ENCODE data around the gene EXOC2. TPM values are rescaled to one million over a fixed set of nuclear protein-coding genes. Genes with fewer than 3 reads are reported as not detected.
"Not testable (repeated sequence)": the region's sequence is repeated elsewhere in the genome, so short reads cannot be mapped to it uniquely, and the experiment has no call there.

The EXOC2 gene
- total RNA-seq, 2 experiments from 2014 or later, result 34.5 to 34.9 TPM

DNA sequence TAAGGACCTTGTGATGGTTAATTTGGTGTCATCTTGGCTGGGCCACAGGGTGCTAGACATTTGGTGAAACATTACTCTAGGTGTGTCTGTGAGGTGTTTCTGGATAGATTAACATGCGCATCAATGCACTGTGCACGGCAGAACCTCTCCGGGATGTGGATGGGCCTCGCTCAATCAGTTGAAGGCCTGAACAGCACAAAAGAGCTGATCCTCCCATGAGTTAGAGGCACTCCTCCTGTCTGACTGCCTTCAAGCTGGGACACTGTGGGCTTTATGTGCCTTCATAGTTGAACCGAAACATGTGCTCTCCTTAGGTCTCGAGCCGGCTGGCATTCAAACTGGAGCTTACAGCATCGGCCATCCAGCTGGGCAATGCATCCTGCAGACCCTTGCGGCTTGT is 124.9 kb downstream of the EXOC2 start:
- no peak overlapping the region for H3K4me3 Mint-ChIP-seq
- H3K27me3 Mint-ChIP-seq (ENCODE audit: low read depth), result no peaks in the 10 kb centered on the region
- peaks cover 36% of the 10 kb centered on the region for H3K36me3 Mint-ChIP-seq (ENCODE audit: low read depth)
- CTCF ChIA-PET, result interaction anchor here (1.6 kb wide), 1 partner anchor 10 kb away, joined by 8 read pairs; no protein-coding TSS in a partner anchor
- POLR2A ChIA-PET, result no interaction called here
- H3K4me1 Mint-ChIP-seq (ENCODE audit: low read depth), result peaks cover 5% of the 10 kb centered on the region
- ATAC-seq, result no peak
- no peaks in the 10 kb centered on the region for H3K9me3 Mint-ChIP-seq (ENCODE audit: insufficient read depth)
- DNase-seq, result no peak
- no peak overlapping the region for H3K27ac Mint-ChIP-seq

DNA sequence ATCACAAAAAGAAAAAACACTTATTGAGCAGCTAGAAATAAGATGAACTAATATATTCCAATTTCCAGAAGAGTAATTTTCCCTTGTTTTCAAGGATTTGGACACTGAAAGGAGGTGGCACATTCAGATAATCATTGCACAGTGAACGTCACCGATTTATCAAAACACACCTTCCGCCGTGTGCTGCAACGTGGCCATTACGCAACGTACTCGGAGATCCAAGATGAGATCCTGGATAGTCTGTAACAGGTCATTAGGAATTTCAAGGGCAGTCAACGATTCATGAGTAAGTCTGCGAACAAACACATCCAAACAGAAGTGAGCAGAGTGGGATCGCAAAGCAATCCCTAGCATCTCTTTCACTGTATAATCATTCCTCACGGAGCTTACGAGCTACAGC is 129.1 kb downstream of the EXOC2 start:
- H3K4me3 Mint-ChIP-seq, result no peak overlapping the region
- peaks cover 43% of the 10 kb centered on the region for H3K36me3 Mint-ChIP-seq (ENCODE audit: low read depth)
- ChIA-PET POLR2A (no interaction called here), CTCF (no interaction called here)
- H3K4me1 Mint-ChIP-seq (ENCODE audit: low read depth), result peaks cover 9% of the 10 kb centered on the region
- no peak overlapping the region for H3K27ac Mint-ChIP-seq
- DNase-seq, result no peak
- H3K9me3 Mint-ChIP-seq (ENCODE audit: insufficient read depth), result peaks cover 3% of the 10 kb centered on the region
- no peaks in the 10 kb centered on the region for H3K27me3 Mint-ChIP-seq (ENCODE audit: low read depth)
- no peak for ATAC-seq

- DNase-seq (no peak), ATAC-seq (no peak)
- H3K27ac Mint-ChIP-seq, result no peak overlapping the region
- H3K27me3 Mint-ChIP-seq (ENCODE audit: low read depth), result no peaks in the 10 kb centered on the region
- peaks cover 20% of the 10 kb centered on the region for H3K4me1 Mint-ChIP-seq (ENCODE audit: low read depth)
- peaks cover 48% of the 10 kb centered on the region for H3K36me3 Mint-ChIP-seq (ENCODE audit: low read depth)
- H3K9me3 Mint-ChIP-seq (ENCODE audit: insufficient read depth), result peaks cover 3% of the 10 kb centered on the region
- no peak overlapping the region for H3K4me3 Mint-ChIP-seq
- CTCF ChIA-PET, result interaction anchor here (1.0 kb wide), 1 partner anchor 31 kb away, joined by 4 read pairs; no protein-coding TSS in a partner anchor
- POLR2A ChIA-PET, result no interaction called here
These were observed 130.8 kb downstream of the EXOC2 start for GRCh38 chr6:562052-562676.

DNA sequence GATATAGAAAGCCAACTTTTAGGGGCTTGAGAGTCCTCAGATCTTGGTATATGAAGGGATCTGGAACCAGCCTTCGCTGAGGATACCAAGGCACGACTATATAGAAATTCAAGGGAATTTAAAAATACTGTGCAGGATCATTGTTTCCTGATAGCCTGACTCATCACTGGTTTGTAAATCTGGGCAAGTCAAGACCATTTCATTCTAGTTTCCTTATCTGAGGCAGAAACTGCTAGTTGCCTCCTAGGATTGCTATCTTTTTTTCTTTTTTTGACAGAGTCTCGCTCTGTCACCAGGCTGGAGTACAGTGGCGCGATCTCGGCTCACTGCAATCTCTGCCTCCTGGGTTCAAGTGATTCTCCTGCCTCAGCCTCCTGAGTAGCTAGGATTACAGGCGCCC is 131.6 kb downstream of the EXOC2 start:
- H3K9me3 Mint-ChIP-seq (ENCODE audit: insufficient read depth); CTCF ChIA-PET; H3K4me3 Mint-ChIP-seq; H3K27ac Mint-ChIP-seq; ATAC-seq; H3K27me3 Mint-ChIP-seq (ENCODE audit: low read depth); DNase-seq; POLR2A ChIA-PET: not testable (repeated sequence)
- H3K36me3 Mint-ChIP-seq (ENCODE audit: low read depth), result peaks cover 50% of the 10 kb centered on the region
- H3K4me1 Mint-ChIP-seq (ENCODE audit: low read depth), result peaks cover 22% of the 10 kb centered on the region

DNA sequence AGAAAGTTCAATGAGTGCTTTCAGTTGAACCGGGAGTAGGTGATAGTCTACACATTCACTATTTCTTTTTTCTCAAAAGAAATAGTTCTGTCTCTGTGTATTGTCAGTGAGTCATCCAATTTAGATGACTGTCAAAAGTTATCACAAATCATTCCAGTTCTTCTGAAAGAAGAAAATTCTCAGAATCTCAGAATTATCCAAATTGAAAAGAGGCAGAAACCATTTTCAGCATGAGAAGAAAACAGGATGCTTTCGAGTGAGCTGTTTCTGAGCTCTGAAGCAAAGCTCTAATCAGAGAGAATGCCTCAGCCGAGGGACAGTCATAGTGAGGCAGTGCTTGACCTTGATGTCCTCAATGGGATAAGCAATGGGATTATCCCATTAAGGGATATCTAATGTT is 134.0 kb downstream of the EXOC2 start:
- Mint-ChIP-seq H3K4me1 (ENCODE audit: low read depth) (peaks cover 22% of the 10 kb centered on the region), H3K27me3 (ENCODE audit: low read depth) (no peaks in the 10 kb centered on the region), H3K36me3 (ENCODE audit: low read depth) (peaks cover 63% of the 10 kb centered on the region), H3K9me3 (ENCODE audit: insufficient read depth) (peaks cover 3% of the 10 kb centered on the region), H3K27ac (no peak overlapping the region), H3K4me3 (no peak overlapping the region)
- DNase-seq, result no peak
- ChIA-PET POLR2A (interaction anchor here (1.0 to 2.2 kb wide), 2 partner anchors 167 to 222 kb away, joined by 3 to 9 read pairs; partner anchors contain the start of gene IRF4), CTCF (interaction anchor here (0.7 to 2.4 kb wide), 18 partner anchors 7 to 369 kb away, joined by 3 to 8 read pairs (median 4); partner anchors contain the start of gene IRF4)
- ATAC-seq, result no peak

DNA sequence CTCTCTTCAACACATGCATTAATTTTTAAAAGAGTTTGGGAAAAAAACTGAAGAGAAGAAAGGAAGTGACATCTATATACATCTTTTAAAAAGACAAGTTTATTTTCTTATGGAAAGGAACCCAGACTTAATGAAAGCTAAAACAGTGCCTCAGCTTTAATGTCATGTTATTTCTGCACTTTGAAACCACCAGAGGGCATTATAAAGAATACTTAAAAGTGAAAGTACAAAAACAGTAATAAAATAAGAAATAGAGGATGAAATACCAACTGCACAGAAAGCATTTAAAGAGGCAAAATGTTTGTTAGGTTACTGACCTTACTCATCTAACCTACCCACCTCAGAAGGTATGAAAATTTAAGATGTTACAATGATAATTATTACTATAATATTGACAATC is 134.8 kb downstream of the EXOC2 start:
- DNase-seq, result no peak
- Mint-ChIP-seq H3K9me3 (ENCODE audit: insufficient read depth) (peaks cover 3% of the 10 kb centered on the region), H3K27me3 (ENCODE audit: low read depth) (no peaks in the 10 kb centered on the region), H3K36me3 (ENCODE audit: low read depth) (peaks cover 64% of the 10 kb centered on the region), H3K4me3 (no peak overlapping the region), H3K27ac (no peak overlapping the region), H3K4me1 (ENCODE audit: low read depth) (peaks cover 22% of the 10 kb centered on the region)
- ChIA-PET CTCF (interaction anchor here (0.7 to 2.4 kb wide), 10 partner anchors 8 to 166 kb away, joined by 3 to 8 read pairs (median 4); partner anchors contain the start of gene IRF4), POLR2A (interaction anchor here (2.2 kb wide), 1 partner anchor 166 kb away, joined by 9 read pairs; the partner anchor contains the start of gene IRF4)
- no peak for ATAC-seq

- Mint-ChIP-seq H3K36me3 (ENCODE audit: low read depth) (peaks cover 28% of the 10 kb centered on the region), H3K4me3 (no peak overlapping the region), H3K27me3 (ENCODE audit: low read depth) (no peaks in the 10 kb centered on the region), H3K4me1 (ENCODE audit: low read depth) (peaks cover 29% of the 10 kb centered on the region), H3K27ac (no peak overlapping the region), H3K9me3 (ENCODE audit: insufficient read depth) (no peaks in the 10 kb centered on the region)
- no peak for DNase-seq
- ATAC-seq, result no peak
- ChIA-PET CTCF (interaction anchor here (1.1 to 1.9 kb wide), 5 partner anchors 7 to 383 kb away, joined by 3 to 6 read pairs (median 5); no protein-coding TSS in a partner anchor), POLR2A (interaction anchor here (1.0 to 1.5 kb wide), 2 partner anchors 105 to 160 kb away, joined by 3 to 5 read pairs; no protein-coding TSS in a partner anchor)
These were observed 141.0 kb downstream of the EXOC2 start for GRCh38 chr6:551829-552350.

GRCh38 chr6:551405-551804 is 141.5 kb downstream of the EXOC2 start:
- Mint-ChIP-seq H3K9me3 (ENCODE audit: insufficient read depth) (no peaks in the 10 kb centered on the region), H3K4me1 (ENCODE audit: low read depth) (peaks cover 28% of the 10 kb centered on the region), H3K27me3 (ENCODE audit: low read depth) (no peaks in the 10 kb centered on the region), H3K4me3 (no peak overlapping the region), H3K36me3 (ENCODE audit: low read depth) (peaks cover 24% of the 10 kb centered on the region), H3K27ac (no peak overlapping the region)
- POLR2A ChIA-PET, result interaction anchor here (1.0 to 1.5 kb wide), 2 partner anchors 105 to 159 kb away, joined by 3 to 5 read pairs; no protein-coding TSS in a partner anchor
- peak; percentile 68 for ATAC-seq
- CTCF ChIA-PET, result interaction anchor here (1.1 to 1.9 kb wide), 5 partner anchors 8 to 382 kb away, joined by 3 to 6 read pairs (median 5); no protein-coding TSS in a partner anchor
- DNase-seq, result peak; percentile 38

GRCh38 chr6:549906-550305 is 143.0 kb downstream of the EXOC2 start:
- ATAC-seq (no peak), DNase-seq (no peak)
- H3K27ac Mint-ChIP-seq, result no peak overlapping the region
- CTCF ChIA-PET, result interaction anchor here (1.7 kb wide), 1 partner anchor 9 kb away, joined by 6 read pairs; no protein-coding TSS in a partner anchor
- H3K9me3 Mint-ChIP-seq (ENCODE audit: insufficient read depth), result no peaks in the 10 kb centered on the region
- H3K4me3 Mint-ChIP-seq, result no peak overlapping the region
- peaks cover 28% of the 10 kb centered on the region for H3K4me1 Mint-ChIP-seq (ENCODE audit: low read depth)
- POLR2A ChIA-PET, result no interaction called here
- peaks cover 15% of the 10 kb centered on the region for H3K36me3 Mint-ChIP-seq (ENCODE audit: low read depth)
- no peaks in the 10 kb centered on the region for H3K27me3 Mint-ChIP-seq (ENCODE audit: low read depth)

- CTCF ChIA-PET, result interaction anchor here (0.9 to 1.4 kb wide), 6 partner anchors 10 to 400 kb away, joined by 3 to 7 read pairs (median 4); no protein-coding TSS in a partner anchor
- H3K9me3 Mint-ChIP-seq (ENCODE audit: insufficient read depth), result no peaks in the 10 kb centered on the region
- POLR2A ChIA-PET, result interaction anchor here (0.9 to 1.2 kb wide), 2 partner anchors 157 to 206 kb away, joined by 3 to 5 read pairs; partner anchors contain the start of gene IRF4
- ATAC-seq, result peak; percentile 65
- no peak overlapping the region for H3K4me3 Mint-ChIP-seq
- peak; percentile 41 for DNase-seq
- H3K27ac Mint-ChIP-seq, result peak overlapping the region; percentile 63
- H3K4me1 Mint-ChIP-seq (ENCODE audit: low read depth), result peaks cover 28% of the 10 kb centered on the region
- peaks cover 15% of the 10 kb centered on the region for H3K36me3 Mint-ChIP-seq (ENCODE audit: low read depth)
- no peaks in the 10 kb centered on the region for H3K27me3 Mint-ChIP-seq (ENCODE audit: low read depth)
These were observed 144.4 kb downstream of the EXOC2 start for GRCh38 chr6:548517-548916.

DNA sequence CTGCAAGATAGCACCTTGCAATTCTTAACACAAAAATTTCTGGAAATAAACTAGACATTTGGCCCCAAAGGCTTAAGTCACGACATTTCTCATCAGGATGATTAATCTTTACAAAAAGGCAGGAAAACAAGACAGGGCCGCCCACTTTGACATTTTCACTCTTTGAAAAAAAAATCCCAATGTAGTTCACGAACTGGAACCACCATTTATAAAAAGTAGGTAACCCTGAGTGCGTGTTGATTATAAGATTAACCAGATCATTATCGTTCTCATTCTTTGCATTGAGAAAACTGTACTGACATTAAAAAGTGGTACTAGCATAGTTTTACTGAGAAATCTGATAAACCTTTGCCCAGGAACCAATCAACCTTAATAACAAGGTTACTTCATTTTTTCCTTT is 144.8 kb downstream of the EXOC2 start:
- H3K4me1 Mint-ChIP-seq (ENCODE audit: low read depth), result peaks cover 28% of the 10 kb centered on the region
- POLR2A ChIA-PET, result no interaction called here
- CTCF ChIA-PET, result interaction anchor here (1.4 kb wide), 3 partner anchors 12 to 144 kb away, joined by 3 to 7 read pairs (median 4); no protein-coding TSS in a partner anchor
- H3K27me3 Mint-ChIP-seq (ENCODE audit: low read depth), result no peaks in the 10 kb centered on the region
- peak overlapping the region; percentile 63 for H3K27ac Mint-ChIP-seq
- H3K4me3 Mint-ChIP-seq, result no peak overlapping the region
- ATAC-seq (no peak), DNase-seq (no peak)
- no peaks in the 10 kb centered on the region for H3K9me3 Mint-ChIP-seq (ENCODE audit: insufficient read depth)
- H3K36me3 Mint-ChIP-seq (ENCODE audit: low read depth), result peaks cover 16% of the 10 kb centered on the region

- peaks cover 67% of the 10 kb centered on the region for H3K36me3 Mint-ChIP-seq (ENCODE audit: low read depth)
- ATAC-seq, result no peak
- CTCF ChIA-PET, result interaction anchor here (1.4 kb wide), 1 partner anchor 19 kb away, joined by 5 read pairs; no protein-coding TSS in a partner anchor
These were observed 152.4 kb downstream of the EXOC2 start for GRCh38 chr6:540490-540889.

More at GRCh38 chr6:540490-540889, 152.4 kb downstream of the EXOC2 start:
- H3K9me3 Mint-ChIP-seq (ENCODE audit: insufficient read depth), result peaks cover 6% of the 10 kb centered on the region
- H3K4me3 Mint-ChIP-seq, result no peak overlapping the region
- no peaks in the 10 kb centered on the region for H3K4me1 Mint-ChIP-seq (ENCODE audit: low read depth)
- no peak overlapping the region for H3K27ac Mint-ChIP-seq
- no peak for DNase-seq
- POLR2A ChIA-PET, result no interaction called here
- no peaks in the 10 kb centered on the region for H3K27me3 Mint-ChIP-seq (ENCODE audit: low read depth)

Data from activated CD8-positive, alpha-beta T cell treated with anti-CD3 and anti-CD28 coated beads, Interleukin-2, amount 10 ng/mL, durations not matched to agents 7 days and 5 days (primary cell).